ENCODE results near the gene GJB2.
"Not testable (repeated sequence)": the region's sequence is repeated elsewhere in the genome, so short reads cannot be mapped to it uniquely, and the experiment has no call there.

GJB2 gene

DNA sequence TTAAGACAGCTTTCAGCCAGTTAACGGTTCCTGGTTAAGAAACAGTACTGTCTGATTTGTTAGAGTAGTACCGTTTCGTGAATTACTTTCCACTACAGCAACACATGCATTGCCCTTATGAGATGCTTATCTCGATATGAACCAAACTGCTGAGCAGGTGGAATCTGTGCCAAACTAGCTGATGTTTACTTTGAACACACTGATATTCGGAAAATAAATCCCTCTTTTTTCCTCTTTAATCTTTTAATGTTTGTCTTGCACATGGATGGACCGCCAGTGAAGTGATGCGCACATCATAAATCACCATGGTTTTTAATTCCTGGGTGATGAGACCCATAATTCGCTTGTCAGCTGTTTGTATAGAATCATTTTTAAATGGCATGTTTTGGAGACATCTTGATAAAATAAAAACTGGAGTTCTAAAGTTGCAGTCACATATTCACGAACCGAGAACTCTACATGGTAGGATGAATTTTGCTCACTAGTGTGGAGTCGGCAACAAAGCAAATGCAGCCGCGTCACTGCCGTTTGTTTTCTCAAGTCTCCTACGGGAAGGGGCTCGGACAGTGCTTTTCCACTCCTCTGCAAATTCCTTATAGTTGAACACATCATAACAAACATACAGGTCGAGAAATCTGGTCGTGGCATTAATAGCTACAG, 33.0 kb downstream of the GJB2 start:
- no peak for TF ChIP-seq CTCF (conservative IDR thresholded peaks at IDR 0.05; ENCODE audit: low read length)
- no peak for TF ChIP-seq EZH2phosphoT487 (IDR thresholded peaks at IDR 0.05; ENCODE audit: borderline replicate concordance)
- Histone ChIP-seq H3K36me3 (ENCODE audit: insufficient read depth, low read length) (no peaks in the 10 kb centered on the region), H4K20me1 (ENCODE audit: insufficient read depth, low read length, poor library complexity, severe bottlenecking) (no peaks in the 10 kb centered on the region), H3K4me3 (ENCODE audit: low read length, poor library complexity, severe bottlenecking) (no peak overlapping the region), H3K27me3 (ENCODE audit: insufficient read depth, low read length, poor library complexity, severe bottlenecking) (no peaks in the 10 kb centered on the region), H3K9me2 (replicated peaks; ENCODE audit: low read depth, low read length) (no peaks in the 10 kb centered on the region), H3K9me3 (ENCODE audit: insufficient read depth, low read depth, low read length) (no peaks in the 10 kb centered on the region), H3K9ac (ENCODE audit: low read depth, low read length, poor library complexity, severe bottlenecking) (no peak overlapping the region), H2AFZ (ENCODE audit: low read length) (no peak overlapping the region), H3K4me1 (ENCODE audit: insufficient read depth, low read length, poor library complexity, severe bottlenecking) (no peaks in the 10 kb centered on the region), H3K79me2 (ENCODE audit: insufficient read depth, low read length) (no peaks in the 10 kb centered on the region), H3K4me2 (ENCODE audit: low read depth, low read length, poor library complexity, severe bottlenecking) (no peak overlapping the region), H3F3A (ENCODE audit: low read depth) (no peaks in the 10 kb centered on the region)

DNA sequence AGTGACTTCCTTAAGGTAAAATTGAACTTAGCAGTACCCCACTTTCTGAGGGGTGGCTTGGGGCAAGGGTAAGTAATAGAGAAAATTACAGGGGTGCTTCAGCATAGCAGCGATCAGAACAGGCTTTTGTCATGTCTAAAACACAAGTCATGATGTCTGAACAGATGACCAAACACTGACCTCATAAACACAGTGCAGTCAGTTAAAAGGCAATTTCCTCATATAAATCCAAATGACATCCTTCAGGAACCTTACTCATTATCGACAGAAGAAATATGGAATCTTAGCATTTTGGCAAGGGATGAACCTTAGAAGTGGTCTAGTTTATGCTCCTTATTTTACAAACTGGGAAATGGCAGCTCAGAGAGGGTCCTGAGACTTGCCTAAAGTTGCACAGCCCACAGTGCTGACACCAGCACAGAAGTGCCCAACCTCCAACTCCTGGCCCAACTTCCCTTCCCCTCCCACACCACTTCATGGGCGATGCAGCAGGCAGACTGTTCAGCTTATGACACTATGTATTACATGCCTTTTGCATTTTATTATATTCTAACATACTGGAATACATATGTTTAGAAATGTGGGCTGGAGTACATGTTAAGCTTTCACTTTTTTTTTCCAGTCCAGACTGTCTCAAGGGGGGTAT, 35.5 kb downstream of the GJB2 start:
- no peaks in the 10 kb centered on the region for H3K9me2 ChIP-seq (replicated peaks; ENCODE audit: low read depth, low read length)
- H3K27me3 ChIP-seq (ENCODE audit: insufficient read depth, low read length, poor library complexity, severe bottlenecking) = no peaks in the 10 kb centered on the region
- H3K36me3 ChIP-seq (ENCODE audit: insufficient read depth, low read length) = no peaks in the 10 kb centered on the region
- no peak overlapping the region for H3K9ac ChIP-seq (ENCODE audit: low read depth, low read length, poor library complexity, severe bottlenecking)
- no peak overlapping the region for H3K4me3 ChIP-seq (ENCODE audit: low read length, poor library complexity, severe bottlenecking)
- H3K9me3 ChIP-seq (ENCODE audit: insufficient read depth, low read depth, low read length) = no peaks in the 10 kb centered on the region
- H4K20me1 ChIP-seq (ENCODE audit: insufficient read depth, low read length, poor library complexity, severe bottlenecking) = no peaks in the 10 kb centered on the region
- no peaks in the 10 kb centered on the region for H3K79me2 ChIP-seq (ENCODE audit: insufficient read depth, low read length)
- H3K4me2 ChIP-seq (ENCODE audit: low read depth, low read length, poor library complexity, severe bottlenecking) = no peak overlapping the region
- H2AFZ ChIP-seq (ENCODE audit: low read length) = peak overlapping the region; percentile 11; the same call in 1 of the 2 replicates
- TF ChIP-seq EZH2phosphoT487 (IDR thresholded peaks at IDR 0.05; ENCODE audit: borderline replicate concordance) (no peak), CTCF (conservative IDR thresholded peaks at IDR 0.05; ENCODE audit: low read length) (no peak)
- no peaks in the 10 kb centered on the region for H3K4me1 ChIP-seq (ENCODE audit: insufficient read depth, low read length, poor library complexity, severe bottlenecking)
- H3F3A ChIP-seq (ENCODE audit: low read depth) = no peaks in the 10 kb centered on the region

DNA sequence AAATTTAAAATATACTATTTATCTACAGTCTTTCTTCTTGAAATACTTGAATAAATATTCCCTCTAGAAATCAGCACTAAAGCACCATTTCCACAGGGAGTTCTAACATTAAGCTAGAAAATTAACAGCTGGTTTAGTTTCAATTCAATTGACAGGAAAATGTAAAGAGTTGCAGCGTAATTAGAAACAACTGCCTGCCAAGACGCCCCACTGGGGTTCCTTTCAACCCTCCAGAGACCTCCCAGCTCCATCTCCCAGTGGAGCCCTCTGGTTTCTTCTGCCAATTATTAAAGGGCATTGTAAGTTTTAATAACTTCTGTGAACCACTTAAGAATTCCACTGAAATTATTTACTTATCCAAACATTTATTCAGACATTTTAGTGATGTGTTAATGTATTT, 36.0 kb downstream of the GJB2 start:
- Histone ChIP-seq H3K79me2 (ENCODE audit: insufficient read depth, low read length) (no peaks in the 10 kb centered on the region), H3K4me3 (ENCODE audit: low read length, poor library complexity, severe bottlenecking) (no peak overlapping the region), H3F3A (ENCODE audit: low read depth) (no peaks in the 10 kb centered on the region), H3K9me2 (replicated peaks; ENCODE audit: low read depth, low read length) (no peaks in the 10 kb centered on the region), H3K9ac (ENCODE audit: low read depth, low read length, poor library complexity, severe bottlenecking) (no peak overlapping the region), H3K36me3 (ENCODE audit: insufficient read depth, low read length) (no peaks in the 10 kb centered on the region), H4K20me1 (ENCODE audit: insufficient read depth, low read length, poor library complexity, severe bottlenecking) (no peaks in the 10 kb centered on the region), H3K4me1 (ENCODE audit: insufficient read depth, low read length, poor library complexity, severe bottlenecking) (no peaks in the 10 kb centered on the region), H3K27me3 (ENCODE audit: insufficient read depth, low read length, poor library complexity, severe bottlenecking) (no peaks in the 10 kb centered on the region), H3K4me2 (ENCODE audit: low read depth, low read length, poor library complexity, severe bottlenecking) (no peak overlapping the region), H2AFZ (ENCODE audit: low read length) (peak overlapping the region; percentile 11; the same call in 1 of the 2 replicates), H3K9me3 (ENCODE audit: insufficient read depth, low read depth, low read length) (no peaks in the 10 kb centered on the region)
- no peak for TF ChIP-seq EZH2phosphoT487 (IDR thresholded peaks at IDR 0.05; ENCODE audit: borderline replicate concordance)
- no peak for TF ChIP-seq CTCF (conservative IDR thresholded peaks at IDR 0.05; ENCODE audit: low read length)

DNA sequence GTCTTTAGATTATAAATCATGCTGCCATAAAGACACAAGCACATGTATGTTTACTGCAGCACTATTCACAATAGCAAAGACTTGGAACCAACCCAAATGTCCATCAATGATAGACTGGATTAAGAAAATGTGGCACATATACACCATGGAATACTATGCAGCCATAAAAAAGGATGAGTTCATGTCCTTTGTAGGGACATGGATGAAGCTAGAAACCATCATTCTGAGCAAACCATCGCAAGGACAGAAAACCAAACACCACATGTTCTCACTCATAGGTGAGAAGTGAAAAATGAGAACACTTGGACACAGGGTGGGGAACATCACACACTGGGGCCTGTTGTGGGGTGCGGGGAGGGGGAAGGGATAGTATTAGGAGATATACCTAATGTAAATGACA, 39.4 kb downstream of the GJB2 start:
- not testable (repeated sequence) for H3K4me2 ChIP-seq (ENCODE audit: low read depth, low read length, poor library complexity, severe bottlenecking); H3K4me3 ChIP-seq (ENCODE audit: low read length, poor library complexity, severe bottlenecking); H3K4me1 ChIP-seq (ENCODE audit: insufficient read depth, low read length, poor library complexity, severe bottlenecking); H3K79me2 ChIP-seq (ENCODE audit: insufficient read depth, low read length); H4K20me1 ChIP-seq (ENCODE audit: insufficient read depth, low read length, poor library complexity, severe bottlenecking); H2AFZ ChIP-seq (ENCODE audit: low read length); H3K9ac ChIP-seq (ENCODE audit: low read depth, low read length, poor library complexity, severe bottlenecking); H3K9me2 ChIP-seq (replicated peaks; ENCODE audit: low read depth, low read length); H3K36me3 ChIP-seq (ENCODE audit: insufficient read depth, low read length); H3F3A ChIP-seq (ENCODE audit: low read depth); H3K9me3 ChIP-seq (ENCODE audit: insufficient read depth, low read depth, low read length); H3K27me3 ChIP-seq (ENCODE audit: insufficient read depth, low read length, poor library complexity, severe bottlenecking)

All from Loucy (cell line).